HEK293T (cell line): ENCODE results near the gene CHMP4B.

ENCODE experiments used
- CTCF ChIA-PET: fragments of 350-600 bp; formaldehyde crosslinking; extraction: SDS; loops from one replicate; lab custom pipeline; 2021; ENCODE audit warnings: antibody characterized with exemption, inconsistent platforms; lab: Yijun Ruan, JAX
- POLR2A ChIA-PET: fragments of 350-600 bp; formaldehyde crosslinking; extraction: SDS; loops from one replicate; lab custom pipeline; 2020; ENCODE audit warnings: antibody characterized with exemption, inconsistent platforms; lab: Yijun Ruan, JAX
- DNase-seq: peaks from one replicate; pipeline ENCODE4 v3.0.0; 2012; ENCODE audit warnings: mixed read lengths; ENCODE audit errors: extremely low spot score
- ARNT ChIP-seq: fragments of 450-650 bp; IDR thresholded peaks from 2 replicates; pipeline ENCODE4 v1.6.1; 2017; ENCODE audit warnings: mild to moderate bottlenecking
- BHLHE40 ChIP-seq: fragments of 450-650 bp; IDR thresholded peaks from 2 replicates; pipeline ENCODE4 v1.6.1; 2016; ENCODE audit warnings: mild to moderate bottlenecking, moderate library complexity, borderline replicate concordance
- CTBP1 ChIP-seq: fragments of 450-650 bp; IDR thresholded peaks from 2 replicates; pipeline ENCODE4 v1.6.1; 2016; ENCODE audit warnings: borderline replicate concordance
- ELF4 ChIP-seq: fragments of 450-650 bp; IDR thresholded peaks from 2 replicates; pipeline ENCODE4 v1.6.1; 2017; ENCODE audit warnings: antibody characterized with exemption
- FOXA1 ChIP-seq: fragments of 450-650 bp; IDR thresholded peaks from 2 replicates; pipeline ENCODE4 v1.6.1; 2016; ENCODE audit warnings: mild to moderate bottlenecking
- FOXK2 ChIP-seq: fragments of 450-650 bp; IDR thresholded peaks from 2 replicates; pipeline ENCODE4 v1.6.1; 2016; ENCODE audit warnings: mild to moderate bottlenecking
- FOXM1 ChIP-seq: fragments of 450-650 bp; IDR thresholded peaks from 2 replicates; pipeline ENCODE4 v1.6.1; 2017; ENCODE audit warnings: mild to moderate bottlenecking, borderline replicate concordance
- HDGF ChIP-seq: fragments of 450-650 bp; IDR thresholded peaks from 2 replicates; pipeline ENCODE4 v1.6.1; 2017; ENCODE audit warnings: antibody characterized with exemption, borderline replicate concordance
- L3MBTL2 ChIP-seq: fragments of 450-650 bp; conservative IDR thresholded peaks from 2 replicates; pipeline ENCODE4 v1.6.1; 2016; ENCODE audit warnings: mild to moderate bottlenecking
- LEF1 ChIP-seq: fragments of 450-650 bp; IDR thresholded peaks from 2 replicates; pipeline ENCODE4 v1.6.1; 2017; ENCODE audit warnings: mild to moderate bottlenecking, borderline replicate concordance
- NFRKB ChIP-seq: fragments of 450-650 bp; IDR thresholded peaks from 2 replicates; pipeline ENCODE4 v1.6.1; 2016; ENCODE audit warnings: mild to moderate bottlenecking, moderate library complexity
- SP1 ChIP-seq: fragments of 450-650 bp; IDR thresholded peaks from 2 replicates; pipeline ENCODE4 v1.6.1; 2017
- SUZ12 ChIP-seq: fragments of 450-650 bp; IDR thresholded peaks from 2 replicates; pipeline ENCODE4 v1.6.1; 2016; ENCODE audit warnings: mild to moderate bottlenecking
- TARDBP ChIP-seq: fragments of 450-650 bp; IDR thresholded peaks from 2 replicates; pipeline ENCODE4 v1.6.1; 2016
- ZNF384 ChIP-seq: fragments of 450-650 bp; IDR thresholded peaks from 2 replicates; pipeline ENCODE4 v1.6.1; 2016
- TF ChIP-seq, protein P1 (sequence below): fragments of 450-650 bp; IDR thresholded peaks from 2 replicates; pipeline ENCODE4 v1.6.1; 2016

The CHMP4B gene

DNA sequence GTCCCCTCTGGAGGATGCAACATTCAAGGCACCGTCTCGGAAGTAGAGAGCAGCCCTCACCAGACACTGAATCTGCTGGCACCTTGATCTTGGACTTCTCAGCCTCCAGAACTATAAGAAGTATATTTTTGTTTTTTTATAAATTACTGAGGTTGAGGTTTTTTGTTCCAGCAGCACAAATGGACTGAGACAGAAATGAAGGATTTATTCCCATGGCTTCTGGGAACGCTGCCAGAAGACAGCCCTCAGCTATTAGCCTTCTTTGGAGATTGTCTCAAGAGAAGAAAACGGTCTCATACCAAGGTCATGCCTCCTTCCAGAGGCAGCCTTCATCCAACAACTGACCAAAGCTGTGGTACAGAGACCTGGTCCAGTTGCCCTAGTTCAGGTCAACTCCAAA is 85.4 kb downstream of the CHMP4B start:
- TF ChIP-seq CTBP1: no peak
- TF ChIP-seq L3MBTL2: no peak
- TF ChIP-seq, protein P1, sequence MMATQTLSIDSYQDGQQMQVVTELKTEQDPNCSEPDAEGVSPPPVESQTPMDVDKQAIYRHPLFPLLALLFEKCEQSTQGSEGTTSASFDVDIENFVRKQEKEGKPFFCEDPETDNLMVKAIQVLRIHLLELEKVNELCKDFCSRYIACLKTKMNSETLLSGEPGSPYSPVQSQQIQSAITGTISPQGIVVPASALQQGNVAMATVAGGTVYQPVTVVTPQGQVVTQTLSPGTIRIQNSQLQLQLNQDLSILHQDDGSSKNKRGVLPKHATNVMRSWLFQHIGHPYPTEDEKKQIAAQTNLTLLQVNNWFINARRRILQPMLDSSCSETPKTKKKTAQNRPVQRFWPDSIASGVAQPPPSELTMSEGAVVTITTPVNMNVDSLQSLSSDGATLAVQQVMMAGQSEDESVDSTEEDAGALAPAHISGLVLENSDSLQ: no peak
- TF ChIP-seq FOXK2: no peak
- no peak for TF ChIP-seq SUZ12
- TF ChIP-seq BHLHE40: no peak
- TF ChIP-seq FOXA1: no peak
- no peak for TF ChIP-seq ELF4
- TF ChIP-seq NFRKB: no peak
- no peak for TF ChIP-seq ZNF384
- TF ChIP-seq LEF1: no peak
- TF ChIP-seq HDGF: no peak
- ChIA-PET CTCF (no interaction called here), POLR2A (no interaction called here)
- no peak for DNase-seq

- CTCF ChIA-PET: no interaction called here
- TF ChIP-seq LEF1: no peak
- no peak for TF ChIP-seq ARNT
- no peak for TF ChIP-seq ELF4
- TF ChIP-seq FOXK2: no peak
- TF ChIP-seq TARDBP: no peak
- TF ChIP-seq SP1: no peak
- no peak for TF ChIP-seq BHLHE40
- TF ChIP-seq, protein P1: no peak
- no peak for TF ChIP-seq HDGF
- TF ChIP-seq ZNF384: no peak
- TF ChIP-seq FOXM1: no peak
- TF ChIP-seq FOXA1: no peak
- no peak for TF ChIP-seq CTBP1
- TF ChIP-seq SUZ12: no peak
- no peak for TF ChIP-seq L3MBTL2
- no peak for TF ChIP-seq NFRKB
- DNase-seq: no peak
- POLR2A ChIA-PET: no interaction called here
Observed at GRCh38 chr20:33897313-33897912, 86.3 kb downstream of the CHMP4B start.

DNA sequence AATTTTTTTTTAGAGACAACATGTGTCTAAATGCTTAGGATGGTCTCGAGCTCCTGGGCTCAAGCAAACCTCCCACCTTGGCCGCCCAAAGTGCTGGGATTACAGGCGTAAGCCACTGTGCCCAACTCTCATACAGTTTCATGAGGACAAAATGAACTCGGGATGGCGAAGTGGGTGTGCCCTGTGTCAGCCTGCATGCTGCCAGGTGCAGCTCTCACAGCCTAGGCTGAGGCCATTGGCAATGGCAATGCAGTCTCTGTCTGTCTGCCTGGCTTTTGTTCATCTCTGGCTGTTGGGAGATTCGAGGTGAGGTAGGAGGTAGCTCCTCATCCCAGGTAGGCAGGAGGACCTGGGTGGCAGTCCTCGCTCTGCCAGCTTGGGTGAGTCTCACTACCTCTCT is 88.0 kb downstream of the CHMP4B start:
- DNase-seq: no peak
- no peak for TF ChIP-seq HDGF
- POLR2A ChIA-PET: no interaction called here
- CTCF ChIA-PET: no interaction called here

DNA sequence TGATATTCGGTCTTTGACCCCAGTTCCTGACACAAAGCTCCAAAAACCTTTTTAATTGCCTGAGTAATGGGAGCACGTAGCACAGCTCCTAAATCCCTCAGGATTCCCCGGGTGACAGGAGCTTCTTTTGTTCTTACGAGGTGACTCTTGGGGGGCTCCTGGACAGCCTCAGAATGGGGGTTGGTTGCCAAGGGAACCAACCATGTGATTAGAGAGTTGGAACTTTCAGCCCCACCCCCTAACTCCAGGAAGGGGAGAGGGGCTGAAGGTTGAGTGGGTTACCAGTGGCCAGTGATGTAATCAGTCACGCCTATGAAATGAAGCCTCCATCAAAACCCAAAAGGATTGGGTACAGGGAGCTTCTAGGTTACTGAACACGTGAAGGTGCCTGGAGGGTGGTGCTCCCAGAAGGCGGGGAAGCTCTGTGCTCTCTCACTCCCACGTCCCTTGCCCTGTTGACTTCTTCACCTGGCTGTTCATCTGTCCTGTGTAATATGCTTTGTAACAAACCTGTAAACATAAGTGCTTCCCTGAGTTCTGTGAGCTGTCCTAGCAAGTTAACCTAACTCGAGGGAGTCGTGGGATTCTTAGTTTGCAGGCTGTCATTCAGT is 89.5 kb downstream of the CHMP4B start:
- ChIA-PET CTCF (interaction anchor here (1.3 kb wide), 1 partner anchor 38 kb away, joined by 5 read pairs; no protein-coding TSS in a partner anchor), POLR2A (no interaction called here)
- DNase-seq: no peak
- TF ChIP-seq NFRKB: no peak
- TF ChIP-seq HDGF: no peak
- TF ChIP-seq FOXM1: no peak
- TF ChIP-seq FOXA1: no peak
- no peak for TF ChIP-seq SP1
- TF ChIP-seq, protein P1: no peak
- no peak for TF ChIP-seq ELF4
- no peak for TF ChIP-seq LEF1
- no peak for TF ChIP-seq L3MBTL2
- TF ChIP-seq FOXK2: no peak
- TF ChIP-seq TARDBP: no peak

DNA sequence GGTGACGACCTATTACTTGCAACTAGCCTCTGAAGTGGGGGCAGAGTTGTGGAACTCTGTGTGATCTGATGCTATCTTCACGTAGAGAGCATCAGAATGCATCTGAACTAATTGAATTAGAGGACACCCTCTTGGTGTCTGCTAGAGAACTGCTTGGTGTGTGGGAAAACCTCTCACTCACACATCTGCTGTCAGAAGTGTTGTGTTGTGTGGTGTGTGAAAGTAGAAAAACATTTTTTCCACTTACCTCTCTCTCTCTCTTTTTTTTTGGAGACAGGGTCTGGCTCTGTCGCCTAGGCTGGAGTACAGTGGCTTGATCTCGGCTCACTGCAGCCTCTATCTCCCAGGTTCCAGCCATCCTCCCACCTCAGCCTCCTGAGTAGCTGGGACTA is 90.0 kb downstream of the CHMP4B start:
- CTCF ChIA-PET: interaction anchor here (1.3 kb wide), 1 partner anchor 38 kb away, joined by 5 read pairs; no protein-coding TSS in a partner anchor
- POLR2A ChIA-PET: no interaction called here
- TF ChIP-seq CTBP1 (no peak), LEF1 (no peak), BHLHE40 (no peak), ELF4 (no peak), TARDBP (no peak), FOXK2 (no peak), HDGF (no peak), SUZ12 (no peak), ARNT (no peak), FOXM1 (no peak), NFRKB (no peak)
- DNase-seq: no peak

GRCh38 chr20:33902011-33902410 is 90.9 kb downstream of the CHMP4B start:
- ChIA-PET CTCF (no interaction called here), POLR2A (no interaction called here)

More at GRCh38 chr20:33902011-33902410, 90.9 kb downstream of the CHMP4B start:
- TF ChIP-seq ELF4: no peak
- TF ChIP-seq BHLHE40: no peak
- no peak for TF ChIP-seq ZNF384
- no peak for TF ChIP-seq NFRKB
- TF ChIP-seq, protein P1: no peak
- no peak for TF ChIP-seq FOXA1
- TF ChIP-seq L3MBTL2: no peak
- no peak for TF ChIP-seq HDGF
- no peak for TF ChIP-seq FOXK2
- TF ChIP-seq LEF1: no peak
- TF ChIP-seq SUZ12: no peak
- TF ChIP-seq FOXM1: no peak
- TF ChIP-seq CTBP1: no peak
- no peak for TF ChIP-seq ARNT
- no peak for TF ChIP-seq SP1
- TF ChIP-seq TARDBP: no peak
- no peak for DNase-seq
